ENCODE data around the gene RNF217.

Gene RNF217

DNA sequence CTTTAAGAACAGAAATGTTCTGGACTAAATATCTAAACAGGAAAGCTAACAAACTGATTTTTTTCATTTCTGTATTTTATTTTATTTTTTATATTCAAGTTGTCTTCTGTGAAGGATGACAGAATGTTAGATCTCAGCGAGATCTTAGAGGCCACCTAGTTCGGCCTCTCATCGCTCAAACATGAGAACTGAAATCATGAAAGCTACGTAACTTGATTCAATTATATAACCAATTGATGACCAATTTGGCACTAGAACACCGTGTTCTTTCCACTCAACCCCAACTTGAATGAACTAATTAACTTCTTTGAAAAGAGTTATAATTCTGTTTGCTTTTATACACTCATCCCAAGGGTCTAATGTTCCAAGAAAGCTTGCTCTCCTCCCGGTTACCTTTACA is 24.6 kb upstream of the RNF217 start:
- no peak for DNase-seq (ENCODE audit: low spot score)
- TF ChIP-seq, protein P1, sequence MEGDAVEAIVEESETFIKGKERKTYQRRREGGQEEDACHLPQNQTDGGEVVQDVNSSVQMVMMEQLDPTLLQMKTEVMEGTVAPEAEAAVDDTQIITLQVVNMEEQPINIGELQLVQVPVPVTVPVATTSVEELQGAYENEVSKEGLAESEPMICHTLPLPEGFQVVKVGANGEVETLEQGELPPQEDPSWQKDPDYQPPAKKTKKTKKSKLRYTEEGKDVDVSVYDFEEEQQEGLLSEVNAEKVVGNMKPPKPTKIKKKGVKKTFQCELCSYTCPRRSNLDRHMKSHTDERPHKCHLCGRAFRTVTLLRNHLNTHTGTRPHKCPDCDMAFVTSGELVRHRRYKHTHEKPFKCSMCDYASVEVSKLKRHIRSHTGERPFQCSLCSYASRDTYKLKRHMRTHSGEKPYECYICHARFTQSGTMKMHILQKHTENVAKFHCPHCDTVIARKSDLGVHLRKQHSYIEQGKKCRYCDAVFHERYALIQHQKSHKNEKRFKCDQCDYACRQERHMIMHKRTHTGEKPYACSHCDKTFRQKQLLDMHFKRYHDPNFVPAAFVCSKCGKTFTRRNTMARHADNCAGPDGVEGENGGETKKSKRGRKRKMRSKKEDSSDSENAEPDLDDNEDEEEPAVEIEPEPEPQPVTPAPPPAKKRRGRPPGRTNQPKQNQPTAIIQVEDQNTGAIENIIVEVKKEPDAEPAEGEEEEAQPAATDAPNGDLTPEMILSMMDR (IDR thresholded peaks at IDR 0.05; ENCODE audit: extremely low read depth, missing control alignments) = no peak

DNA sequence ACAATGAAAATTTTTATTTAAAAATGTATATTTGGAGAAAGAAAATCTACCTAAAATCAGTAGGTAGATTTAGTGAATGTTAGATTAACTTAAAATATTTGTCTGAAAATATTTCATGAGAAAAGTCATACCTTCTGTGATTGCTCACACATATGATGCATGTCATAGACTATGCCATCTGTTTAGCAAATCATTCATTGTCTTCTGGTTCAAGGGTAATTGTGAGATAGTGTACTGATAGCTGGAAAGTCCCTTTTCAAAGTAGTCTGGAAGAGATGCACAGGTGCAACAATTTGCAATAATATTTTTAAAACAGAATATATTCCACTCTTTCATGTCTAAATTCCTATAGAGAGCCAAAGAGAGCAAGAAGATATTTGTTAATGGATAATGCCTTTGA is 21.0 kb upstream of the RNF217 start:
- TF ChIP-seq, protein P1 (IDR thresholded peaks at IDR 0.05; ENCODE audit: extremely low read depth, missing control alignments) = no peak
- no peak for DNase-seq (ENCODE audit: low spot score)

DNA sequence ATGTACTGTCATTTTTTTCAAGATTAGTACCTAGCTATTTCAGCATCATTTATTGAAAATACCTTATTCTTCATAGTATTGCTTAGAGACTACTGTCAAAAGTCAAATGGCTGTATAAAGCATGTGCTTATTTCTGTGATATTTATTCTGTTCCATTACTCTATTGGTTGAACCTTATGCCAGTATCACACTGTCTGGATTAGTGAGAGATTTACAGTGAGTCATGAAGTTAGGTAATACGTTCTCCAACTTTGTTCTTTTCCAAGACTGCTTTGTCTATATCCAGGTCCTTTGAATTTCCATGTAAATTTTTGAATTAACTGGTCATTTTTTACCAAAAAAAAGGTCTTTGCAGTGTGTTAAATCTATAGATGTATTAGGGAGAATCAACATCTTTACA is 18.6 kb upstream of the RNF217 start:
- TF ChIP-seq, protein P1 (IDR thresholded peaks at IDR 0.05; ENCODE audit: extremely low read depth, missing control alignments) = no peak
- no peak for DNase-seq (ENCODE audit: low spot score)

DNA sequence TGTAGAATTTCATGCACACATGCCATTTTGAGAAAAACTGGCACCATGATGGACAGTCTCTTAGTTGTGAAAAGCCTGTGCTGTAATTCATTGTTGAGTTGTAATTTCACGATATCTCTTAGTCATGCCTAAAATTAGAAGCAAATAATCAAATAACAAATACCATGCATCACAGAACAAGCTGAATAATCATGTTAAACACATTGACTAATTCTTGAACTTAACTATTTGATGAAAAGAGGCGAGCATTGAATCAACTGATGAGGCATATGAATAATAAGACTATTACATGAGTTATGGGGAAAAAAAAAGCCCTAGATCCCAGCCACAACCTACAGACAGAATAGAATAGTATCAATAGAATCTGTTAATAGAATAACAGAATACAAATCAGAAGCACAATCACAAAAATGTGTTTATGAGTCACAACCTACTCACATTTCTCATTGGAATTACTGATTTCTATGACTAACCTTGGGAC is 14.2 kb upstream of the RNF217 start:
- DNase-seq (ENCODE audit: low spot score) = no peak
- TF ChIP-seq, protein P1 (IDR thresholded peaks at IDR 0.05; ENCODE audit: extremely low read depth, missing control alignments) = no peak

DNA sequence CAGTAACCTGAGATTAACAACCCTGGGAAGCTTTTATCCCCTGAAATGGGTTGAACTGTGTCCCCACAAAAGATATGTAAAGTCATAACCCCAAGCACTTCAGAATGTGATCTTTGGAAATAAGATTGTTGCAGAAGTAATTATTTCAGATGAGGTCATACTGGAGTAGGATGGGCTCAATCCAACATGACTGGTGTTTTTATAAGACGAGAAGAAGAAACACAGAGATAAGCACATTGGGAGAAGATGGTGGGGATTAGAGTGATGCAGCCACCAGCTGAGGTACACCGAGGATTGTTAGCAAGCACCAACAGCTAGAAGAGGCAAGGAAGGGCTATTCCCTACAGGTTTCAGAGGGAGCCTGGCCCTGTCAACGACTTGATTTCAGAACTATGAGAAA is 12.5 kb upstream of the RNF217 start:
- no peak for DNase-seq (ENCODE audit: low spot score)
- TF ChIP-seq, protein P1 (IDR thresholded peaks at IDR 0.05; ENCODE audit: extremely low read depth, missing control alignments) = no peak

DNA sequence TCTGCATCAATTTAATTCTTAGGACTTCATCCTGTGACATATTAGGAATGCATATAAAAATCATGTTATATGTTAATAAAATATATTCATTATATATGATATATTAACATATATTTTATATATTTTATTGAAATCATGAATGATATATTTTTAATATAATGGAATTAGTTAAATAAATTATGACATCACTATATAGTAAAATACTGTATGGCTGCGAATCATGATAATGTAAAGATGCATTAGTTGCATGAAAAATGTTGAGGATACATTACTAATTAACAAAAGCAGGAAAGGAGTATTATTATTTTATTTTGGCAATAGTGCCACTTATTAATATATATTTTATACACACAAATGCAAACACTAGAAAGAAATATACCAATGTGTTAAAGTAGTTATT is 8.4 kb upstream of the RNF217 start:
- TF ChIP-seq, protein P1 (IDR thresholded peaks at IDR 0.05; ENCODE audit: extremely low read depth, missing control alignments) = no peak
- no peak for DNase-seq (ENCODE audit: low spot score)

DNA sequence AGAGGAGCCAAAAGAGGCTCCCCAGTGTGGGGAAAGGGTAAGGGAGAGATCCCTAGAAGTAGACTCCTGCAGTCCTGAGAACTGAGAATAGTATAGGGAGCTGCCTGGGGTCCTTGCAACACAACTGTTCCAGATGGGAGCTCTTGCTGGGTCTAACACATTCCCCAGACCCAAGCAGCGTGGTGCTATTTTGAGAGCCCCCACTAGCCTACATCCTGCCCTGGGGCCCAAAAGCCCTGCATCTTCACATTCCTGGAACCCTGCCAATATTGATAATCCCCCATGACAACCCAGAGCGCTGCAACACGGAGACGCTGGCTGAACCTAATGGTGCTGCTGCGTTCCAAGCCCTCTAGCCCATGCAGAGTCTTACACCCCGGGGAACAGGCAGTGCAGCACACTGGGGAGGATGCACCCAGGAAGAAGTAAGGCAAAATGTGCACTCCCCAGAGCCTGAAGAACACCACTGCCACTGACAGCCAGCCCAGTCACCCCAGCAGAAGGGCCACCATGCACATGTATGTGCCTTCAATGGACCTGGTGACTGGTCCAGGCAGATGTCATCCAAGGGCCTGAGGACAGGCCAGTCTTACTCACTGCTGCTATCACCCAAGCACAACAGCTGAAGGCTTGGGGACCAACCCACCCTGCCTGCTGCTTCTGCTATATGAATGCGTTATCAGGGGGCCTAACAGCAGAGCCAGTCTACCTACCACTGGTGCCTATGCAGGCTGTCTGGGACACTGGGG is 7.0 kb upstream of the RNF217 start:
- no peak for DNase-seq (ENCODE audit: low spot score)
- TF ChIP-seq, protein P1 (IDR thresholded peaks at IDR 0.05; ENCODE audit: extremely low read depth, missing control alignments) = no peak
